ENCODE data around the gene SLC6A19.
"Not testable (repeated sequence)": the region's sequence is repeated elsewhere in the genome, so short reads cannot be mapped to it uniquely, and the experiment has no call there.

The SLC6A19 gene

GRCh38 chr5:1265026-1265425 lies 63.6 kb downstream of the SLC6A19 start:
- H3K27me3 ChIP-seq (ENCODE audit: control insufficient read depth, insufficient read depth, low read length): no peaks in the 10 kb centered on the region
- H3K36me3 ChIP-seq (ENCODE audit: control insufficient read depth, insufficient read depth, low read length): no peaks in the 10 kb centered on the region
- no peak overlapping the region for H3K4me3 ChIP-seq (ENCODE audit: low read length)
- no peaks in the 10 kb centered on the region for H3K9me3 ChIP-seq (ENCODE audit: control insufficient read depth, low read length)
- H3K4me1 ChIP-seq (ENCODE audit: control insufficient read depth, insufficient read depth, low read length): no peaks in the 10 kb centered on the region
- no peak overlapping the region for H3K9ac ChIP-seq (ENCODE audit: low read length)

GRCh38 chr5:1265461-1266455 lies 64.4 kb downstream of the SLC6A19 start:
- no peak overlapping the region for H3K9ac ChIP-seq (ENCODE audit: low read length)
- no peaks in the 10 kb centered on the region for H3K9me3 ChIP-seq (ENCODE audit: control insufficient read depth, low read length)
- no peak overlapping the region for H3K4me3 ChIP-seq (ENCODE audit: low read length)
- no peaks in the 10 kb centered on the region for H3K36me3 ChIP-seq (ENCODE audit: control insufficient read depth, insufficient read depth, low read length)
- H3K4me1 ChIP-seq (ENCODE audit: control insufficient read depth, insufficient read depth, low read length): no peaks in the 10 kb centered on the region
- H3K27me3 ChIP-seq (ENCODE audit: control insufficient read depth, insufficient read depth, low read length): no peaks in the 10 kb centered on the region

- Histone ChIP-seq H3K27me3 (ENCODE audit: control insufficient read depth, insufficient read depth, low read length) (no peaks in the 10 kb centered on the region), H3K9me3 (ENCODE audit: control insufficient read depth, low read length) (no peaks in the 10 kb centered on the region), H3K9ac (ENCODE audit: low read length) (no peak overlapping the region), H3K36me3 (ENCODE audit: control insufficient read depth, insufficient read depth, low read length) (no peaks in the 10 kb centered on the region), H3K4me3 (ENCODE audit: low read length) (no peak overlapping the region), H3K4me1 (ENCODE audit: control insufficient read depth, insufficient read depth, low read length) (no peaks in the 10 kb centered on the region)
These were observed 65.4 kb downstream of the SLC6A19 start for GRCh38 chr5:1266791-1267190.

GRCh38 chr5:1267464-1267863 lies 66.1 kb downstream of the SLC6A19 start:
- not testable (repeated sequence) for H3K9ac ChIP-seq (ENCODE audit: low read length); H3K4me1 ChIP-seq (ENCODE audit: control insufficient read depth, insufficient read depth, low read length); H3K27me3 ChIP-seq (ENCODE audit: control insufficient read depth, insufficient read depth, low read length); H3K9me3 ChIP-seq (ENCODE audit: control insufficient read depth, low read length); H3K4me3 ChIP-seq (ENCODE audit: low read length); H3K36me3 ChIP-seq (ENCODE audit: control insufficient read depth, insufficient read depth, low read length)

GRCh38 chr5:1268056-1268455 lies 66.7 kb downstream of the SLC6A19 start:
- Histone ChIP-seq H3K4me1 (ENCODE audit: control insufficient read depth, insufficient read depth, low read length) (no peaks in the 10 kb centered on the region), H3K9me3 (ENCODE audit: control insufficient read depth, low read length) (no peaks in the 10 kb centered on the region), H3K9ac (ENCODE audit: low read length) (no peak overlapping the region), H3K27me3 (ENCODE audit: control insufficient read depth, insufficient read depth, low read length) (no peaks in the 10 kb centered on the region), H3K36me3 (ENCODE audit: control insufficient read depth, insufficient read depth, low read length) (no peaks in the 10 kb centered on the region), H3K4me3 (ENCODE audit: low read length) (no peak overlapping the region)

GRCh38 chr5:1268666-1269065 lies 67.3 kb downstream of the SLC6A19 start:
- Histone ChIP-seq H3K27me3 (ENCODE audit: control insufficient read depth, insufficient read depth, low read length) (no peaks in the 10 kb centered on the region), H3K36me3 (ENCODE audit: control insufficient read depth, insufficient read depth, low read length) (no peaks in the 10 kb centered on the region), H3K9ac (ENCODE audit: low read length) (no peak overlapping the region), H3K9me3 (ENCODE audit: control insufficient read depth, low read length) (no peaks in the 10 kb centered on the region), H3K4me3 (ENCODE audit: low read length) (no peak overlapping the region), H3K4me1 (ENCODE audit: control insufficient read depth, insufficient read depth, low read length) (no peaks in the 10 kb centered on the region)

GRCh38 chr5:1270426-1270825 lies 69.0 kb downstream of the SLC6A19 start:
- H3K9me3 ChIP-seq (ENCODE audit: control insufficient read depth, low read length): no peaks in the 10 kb centered on the region
- no peak overlapping the region for H3K9ac ChIP-seq (ENCODE audit: low read length)
- no peaks in the 10 kb centered on the region for H3K36me3 ChIP-seq (ENCODE audit: control insufficient read depth, insufficient read depth, low read length)
- no peak overlapping the region for H3K4me3 ChIP-seq (ENCODE audit: low read length)
- H3K27me3 ChIP-seq (ENCODE audit: control insufficient read depth, insufficient read depth, low read length): no peaks in the 10 kb centered on the region
- H3K4me1 ChIP-seq (ENCODE audit: control insufficient read depth, insufficient read depth, low read length): no peaks in the 10 kb centered on the region

- Histone ChIP-seq H3K4me1 (ENCODE audit: control insufficient read depth, insufficient read depth, low read length) (no peaks in the 10 kb centered on the region), H3K27me3 (ENCODE audit: control insufficient read depth, insufficient read depth, low read length) (no peaks in the 10 kb centered on the region), H3K4me3 (ENCODE audit: low read length) (no peak overlapping the region), H3K9me3 (ENCODE audit: control insufficient read depth, low read length) (no peaks in the 10 kb centered on the region), H3K36me3 (ENCODE audit: control insufficient read depth, insufficient read depth, low read length) (no peaks in the 10 kb centered on the region), H3K9ac (ENCODE audit: low read length) (no peak overlapping the region)
These were observed 69.8 kb downstream of the SLC6A19 start for GRCh38 chr5:1270933-1271914.

- Histone ChIP-seq H3K9me3 (ENCODE audit: control insufficient read depth, low read length) (no peaks in the 10 kb centered on the region), H3K4me1 (ENCODE audit: control insufficient read depth, insufficient read depth, low read length) (no peaks in the 10 kb centered on the region), H3K9ac (ENCODE audit: low read length) (no peak overlapping the region), H3K36me3 (ENCODE audit: control insufficient read depth, insufficient read depth, low read length) (no peaks in the 10 kb centered on the region), H3K4me3 (ENCODE audit: low read length) (no peak overlapping the region), H3K27me3 (ENCODE audit: control insufficient read depth, insufficient read depth, low read length) (no peaks in the 10 kb centered on the region)
These were observed 70.8 kb downstream of the SLC6A19 start for GRCh38 chr5:1272201-1272600.

- Histone ChIP-seq H3K36me3 (ENCODE audit: control insufficient read depth, insufficient read depth, low read length) (no peaks in the 10 kb centered on the region), H3K9me3 (ENCODE audit: control insufficient read depth, low read length) (no peaks in the 10 kb centered on the region), H3K9ac (ENCODE audit: low read length) (no peak overlapping the region), H3K4me1 (ENCODE audit: control insufficient read depth, insufficient read depth, low read length) (no peaks in the 10 kb centered on the region), H3K4me3 (ENCODE audit: low read length) (no peak overlapping the region), H3K27me3 (ENCODE audit: control insufficient read depth, insufficient read depth, low read length) (no peaks in the 10 kb centered on the region)
These were observed 72.3 kb downstream of the SLC6A19 start for GRCh38 chr5:1273745-1274144.

- no peaks in the 10 kb centered on the region for H3K9me3 ChIP-seq (ENCODE audit: control insufficient read depth, low read length)
- H3K9ac ChIP-seq (ENCODE audit: low read length): no peak overlapping the region
- H3K27me3 ChIP-seq (ENCODE audit: control insufficient read depth, insufficient read depth, low read length): no peaks in the 10 kb centered on the region
- no peaks in the 10 kb centered on the region for H3K36me3 ChIP-seq (ENCODE audit: control insufficient read depth, insufficient read depth, low read length)
- no peak overlapping the region for H3K4me3 ChIP-seq (ENCODE audit: low read length)
- H3K4me1 ChIP-seq (ENCODE audit: control insufficient read depth, insufficient read depth, low read length): no peaks in the 10 kb centered on the region
These were observed 73.1 kb downstream of the SLC6A19 start for GRCh38 chr5:1274471-1274870.

Data from mucosa of stomach (tissue), 1 donor.